HL-60 (cell line): ENCODE measurements around the gene APOL1.

ENCODE experiments used
- REST ChIP-seq: IDR thresholded peaks from 2 replicates; pipeline ENCODE4 v1.6.1; 2012; ENCODE audit warnings: low read depth; ENCODE audit not compliant: insufficient replicate concordance
- TF ChIP-seq, protein P1 (sequence below): IDR thresholded peaks from one replicate; pipeline ENCODE4 v1.5.1; 2011; ENCODE audit warnings: low read length, control low read depth, inconsistent platforms; ENCODE audit not compliant: insufficient read depth

- TF ChIP-seq, protein P1, sequence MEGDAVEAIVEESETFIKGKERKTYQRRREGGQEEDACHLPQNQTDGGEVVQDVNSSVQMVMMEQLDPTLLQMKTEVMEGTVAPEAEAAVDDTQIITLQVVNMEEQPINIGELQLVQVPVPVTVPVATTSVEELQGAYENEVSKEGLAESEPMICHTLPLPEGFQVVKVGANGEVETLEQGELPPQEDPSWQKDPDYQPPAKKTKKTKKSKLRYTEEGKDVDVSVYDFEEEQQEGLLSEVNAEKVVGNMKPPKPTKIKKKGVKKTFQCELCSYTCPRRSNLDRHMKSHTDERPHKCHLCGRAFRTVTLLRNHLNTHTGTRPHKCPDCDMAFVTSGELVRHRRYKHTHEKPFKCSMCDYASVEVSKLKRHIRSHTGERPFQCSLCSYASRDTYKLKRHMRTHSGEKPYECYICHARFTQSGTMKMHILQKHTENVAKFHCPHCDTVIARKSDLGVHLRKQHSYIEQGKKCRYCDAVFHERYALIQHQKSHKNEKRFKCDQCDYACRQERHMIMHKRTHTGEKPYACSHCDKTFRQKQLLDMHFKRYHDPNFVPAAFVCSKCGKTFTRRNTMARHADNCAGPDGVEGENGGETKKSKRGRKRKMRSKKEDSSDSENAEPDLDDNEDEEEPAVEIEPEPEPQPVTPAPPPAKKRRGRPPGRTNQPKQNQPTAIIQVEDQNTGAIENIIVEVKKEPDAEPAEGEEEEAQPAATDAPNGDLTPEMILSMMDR: no peak
- no peak for TF ChIP-seq REST
These were observed 4.4 kb downstream of the APOL1 start for GRCh38 chr22:36257308-36257707.
